ENCODE measurements around the gene RAD21L1.
"Not testable (repeated sequence)": the region's sequence is repeated elsewhere in the genome, so short reads cannot be mapped to it uniquely, and the experiment has no call there.

The RAD21L1 gene

GRCh38 chr20:1199964-1200363, 25.9 kb upstream of the RAD21L1 start:
- no peak for DNase-seq (ENCODE audit: low spot score)

DNA sequence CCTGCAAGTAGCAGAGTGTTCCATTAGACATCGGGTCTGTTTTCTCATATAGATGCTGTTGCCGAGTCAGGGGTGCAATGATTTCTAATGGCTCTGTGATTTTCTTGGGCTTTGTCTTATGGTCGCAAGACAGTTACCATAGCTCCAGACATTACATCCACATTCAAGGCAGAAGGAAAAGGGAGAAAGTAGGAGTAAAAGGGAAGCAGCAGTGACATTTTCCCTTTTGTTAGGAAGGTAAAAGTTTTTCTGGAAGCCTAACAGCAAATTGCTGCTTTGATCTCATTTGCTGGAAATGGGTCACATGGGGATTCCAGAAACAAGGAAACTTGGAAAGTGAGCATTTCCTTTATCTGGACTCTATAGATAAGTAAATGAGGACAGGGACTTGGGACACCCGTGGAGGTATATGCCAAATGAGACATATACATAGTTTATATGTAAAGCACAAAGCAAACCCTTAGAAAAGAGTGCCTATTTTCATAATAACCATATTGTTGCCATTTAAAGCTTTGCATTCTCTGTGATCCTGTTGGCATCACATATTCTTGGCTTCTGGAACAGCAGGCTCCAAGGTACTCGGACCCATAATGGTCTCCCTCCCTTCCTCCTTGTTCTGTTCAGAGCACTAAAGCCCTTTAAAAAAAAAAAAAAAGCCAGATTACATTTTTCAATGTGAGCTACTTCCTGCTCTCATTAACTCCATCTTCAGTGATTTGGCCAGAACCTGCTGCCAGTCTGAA, 22.9 kb upstream of the RAD21L1 start, which contains the start of gene C20orf202:
TSS of gene C20orf202 (plus strand) at position 693 of the 743 bp plus-strand sequence. CDS start 132 bp downstream, outside the sequence.
- no peak for DNase-seq (ENCODE audit: low spot score)

GRCh38 chr20:1203630-1204029, 22.2 kb upstream of the RAD21L1 start:
- DNase-seq (ENCODE audit: low spot score) = no peak

DNA sequence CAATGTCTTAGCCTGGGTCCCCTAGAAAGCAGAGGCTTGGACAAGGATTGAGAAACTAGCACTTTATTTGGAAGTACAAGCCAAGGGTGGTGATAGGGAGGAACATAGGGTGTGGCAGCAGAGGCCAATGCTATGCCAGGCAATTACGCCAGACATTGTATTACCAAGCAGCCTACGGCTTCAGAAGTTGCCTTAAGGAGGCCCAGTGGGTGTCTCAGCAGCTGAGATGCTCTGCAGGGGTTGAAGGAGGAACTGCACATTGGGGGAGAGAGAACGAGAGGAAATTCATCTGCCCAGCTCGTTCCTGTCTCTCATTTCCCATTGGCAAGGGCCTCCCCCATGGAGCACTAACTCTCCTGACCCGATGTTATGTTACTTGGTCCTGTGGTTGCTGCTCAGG, 21.7 kb upstream of the RAD21L1 start:
- no peak for DNase-seq (ENCODE audit: low spot score)

DNA sequence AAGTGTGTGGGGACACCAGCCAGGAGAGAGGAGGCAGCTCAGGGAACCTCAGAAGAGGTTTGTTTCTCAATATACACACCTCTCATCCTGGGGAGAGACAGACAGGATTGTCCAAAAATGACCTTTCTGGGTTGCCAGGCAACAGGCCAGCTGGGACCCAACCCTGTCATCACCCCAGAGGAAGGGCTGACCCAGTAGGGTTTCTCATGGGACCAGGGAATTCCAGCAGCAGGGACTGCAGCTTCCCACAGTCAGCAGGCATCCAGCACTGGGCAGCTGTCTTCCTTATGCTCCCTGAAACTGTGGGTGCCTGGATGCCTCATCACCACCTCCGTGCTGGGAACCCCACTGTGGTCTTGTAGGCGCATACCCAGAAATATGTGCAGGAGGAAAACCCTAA, 21.3 kb upstream of the RAD21L1 start:
- DNase-seq (ENCODE audit: low spot score) = no peak

DNA sequence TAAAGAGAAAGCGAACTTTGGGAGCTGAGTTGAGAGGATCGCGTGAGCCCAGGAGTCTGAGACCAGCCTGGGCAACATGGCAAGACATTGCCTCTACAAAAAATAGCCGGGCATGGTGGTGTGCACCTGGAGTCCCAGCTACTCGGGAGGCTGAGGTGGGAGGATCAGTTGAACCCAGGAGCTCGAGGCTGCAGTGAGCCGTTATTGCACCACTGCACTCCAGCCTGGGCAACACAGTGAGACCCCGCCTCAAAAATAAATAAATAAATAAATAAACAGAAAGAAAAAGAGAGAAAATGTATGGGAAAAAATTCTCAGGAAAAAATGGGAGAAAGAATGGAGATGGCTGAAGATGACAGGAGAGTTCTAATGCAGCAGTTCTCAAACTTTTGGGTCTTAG, 20.0 kb upstream of the RAD21L1 start:
- DNase-seq (ENCODE audit: low spot score) = no peak

DNA sequence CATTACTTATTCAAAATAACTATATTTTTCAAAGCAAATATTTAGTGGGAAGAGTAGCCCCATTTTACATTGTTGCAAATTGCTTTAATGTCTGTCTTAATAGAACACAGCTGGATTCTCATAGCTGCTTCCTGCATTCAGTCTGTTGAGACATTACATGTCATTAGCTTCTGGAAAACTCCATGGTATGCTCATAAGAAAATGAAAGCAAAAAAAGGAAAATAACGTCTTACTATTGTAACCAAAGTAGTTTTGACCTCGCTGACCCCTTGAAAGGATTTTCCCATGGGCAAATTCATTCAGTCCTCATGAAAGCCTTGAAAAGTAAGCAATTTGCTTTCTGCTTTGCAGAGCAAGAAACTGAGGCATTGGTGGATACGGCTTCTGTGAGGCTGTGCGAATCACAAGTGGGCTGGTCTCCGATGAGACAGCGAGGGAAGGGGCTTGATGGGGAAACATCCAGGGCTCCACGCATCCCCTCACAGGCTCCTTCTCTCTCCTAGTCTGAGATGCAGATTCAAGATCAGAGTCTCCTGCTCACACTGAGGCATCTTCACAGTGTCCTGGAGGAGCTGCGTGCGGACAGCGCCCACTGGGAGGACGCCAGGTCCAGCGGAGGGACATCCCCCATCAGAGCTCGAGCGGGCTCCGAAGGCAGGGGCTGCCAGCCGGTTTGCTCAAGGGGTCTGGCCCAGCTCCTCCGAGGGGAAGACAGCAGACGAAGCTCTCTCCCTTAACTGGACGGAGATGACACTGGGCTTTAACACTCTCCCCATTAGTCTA, 19.3 kb upstream of the RAD21L1 start:
- no peak for DNase-seq (ENCODE audit: low spot score)

DNA sequence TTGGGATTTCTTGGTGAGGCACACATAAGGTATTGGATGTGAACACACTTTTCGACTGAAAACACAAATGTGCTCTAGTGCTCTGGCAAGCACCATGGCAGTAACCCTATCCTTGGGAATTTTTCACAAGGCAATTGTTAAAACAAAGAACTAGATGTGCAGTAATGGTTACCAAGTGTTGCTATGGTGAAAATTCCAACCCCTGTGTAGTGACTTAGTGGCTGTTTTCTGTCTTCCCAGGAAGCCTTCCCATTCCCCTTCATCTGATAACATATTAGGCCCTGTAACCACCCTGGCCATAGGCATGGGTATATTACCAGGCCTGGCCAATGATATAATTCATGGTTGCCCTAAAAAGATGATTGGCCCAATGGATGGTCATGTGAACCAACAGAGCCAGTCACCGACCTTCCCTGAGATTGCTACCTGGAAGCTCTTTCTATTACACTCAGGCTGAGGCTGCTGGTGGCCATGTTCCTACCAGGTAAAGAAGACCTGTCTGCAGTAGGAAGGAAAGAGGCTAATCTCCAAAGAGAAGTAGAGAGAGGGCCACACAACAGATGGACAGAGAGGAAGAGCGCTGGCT, 18.5 kb upstream of the RAD21L1 start:
- DNase-seq (ENCODE audit: low spot score) = no peak

DNA sequence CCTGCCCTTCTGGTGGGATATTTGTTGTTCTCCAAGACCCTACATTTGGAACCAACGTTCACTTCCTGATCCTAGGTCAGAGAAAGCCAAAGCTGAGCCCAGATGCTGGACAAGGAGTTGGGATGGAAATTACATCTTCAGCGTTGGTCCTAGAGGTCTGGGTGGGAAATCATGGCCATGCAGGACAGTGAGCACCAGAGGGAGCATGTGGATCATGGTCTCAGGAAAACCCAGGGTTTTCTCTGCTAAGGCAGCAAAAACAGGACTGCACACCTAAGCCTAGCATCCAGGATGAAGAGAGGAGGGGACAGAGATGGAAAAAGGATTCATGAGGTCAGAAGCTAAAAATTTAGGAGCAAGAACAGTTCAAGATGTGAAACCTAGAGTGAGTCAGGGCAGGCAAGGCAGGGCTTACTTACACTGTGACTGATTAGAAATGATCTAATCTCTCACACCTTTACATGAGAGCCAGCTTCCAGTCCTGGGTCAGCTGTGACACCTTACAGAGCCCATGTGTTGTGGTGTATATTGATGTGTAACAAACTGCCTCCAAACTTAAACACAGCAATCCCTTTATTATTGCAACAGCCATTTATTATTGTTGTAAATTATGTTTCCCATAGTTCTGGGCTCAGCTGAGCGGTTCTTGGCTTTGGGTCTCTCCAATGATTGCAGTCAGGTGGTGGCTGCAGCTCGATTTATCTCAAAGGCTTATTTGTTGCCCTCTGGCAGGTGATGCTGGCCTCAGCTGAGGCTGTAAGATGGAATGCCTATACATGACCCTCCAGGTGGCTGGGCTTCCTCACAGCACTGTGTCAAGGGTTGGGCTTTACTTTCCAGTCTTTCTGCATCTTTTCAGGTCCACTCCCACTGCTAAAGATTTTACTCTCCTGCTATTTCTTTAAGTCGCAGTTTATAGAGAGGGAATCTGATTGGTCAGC, 16.1 kb upstream of the RAD21L1 start:
- DNase-seq (ENCODE audit: low spot score) = no peak

- DNase-seq (ENCODE audit: low spot score) = no peak
Observed at GRCh38 chr20:1210501-1210900, 15.3 kb upstream of the RAD21L1 start.

DNA sequence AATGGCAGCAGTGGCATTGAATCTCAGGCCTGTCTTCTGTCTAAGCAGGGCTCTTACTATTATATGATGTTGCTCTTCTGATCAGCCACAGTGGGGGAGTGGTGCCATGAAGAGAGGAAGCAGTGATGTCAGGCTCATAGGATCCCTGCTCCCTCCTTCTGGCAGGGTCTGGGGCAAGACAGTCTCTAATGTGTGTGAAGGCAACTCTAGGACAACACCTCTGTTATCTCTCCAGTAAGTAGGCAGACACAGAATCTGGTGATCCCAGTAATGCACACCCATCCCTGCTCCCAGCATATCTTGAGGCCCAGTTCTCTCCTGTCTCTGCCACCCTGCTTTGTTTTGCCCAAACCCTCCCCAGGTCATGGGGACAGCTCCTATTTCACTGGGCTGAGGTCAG, 13.8 kb upstream of the RAD21L1 start:
- no peak for DNase-seq (ENCODE audit: low spot score)

DNA sequence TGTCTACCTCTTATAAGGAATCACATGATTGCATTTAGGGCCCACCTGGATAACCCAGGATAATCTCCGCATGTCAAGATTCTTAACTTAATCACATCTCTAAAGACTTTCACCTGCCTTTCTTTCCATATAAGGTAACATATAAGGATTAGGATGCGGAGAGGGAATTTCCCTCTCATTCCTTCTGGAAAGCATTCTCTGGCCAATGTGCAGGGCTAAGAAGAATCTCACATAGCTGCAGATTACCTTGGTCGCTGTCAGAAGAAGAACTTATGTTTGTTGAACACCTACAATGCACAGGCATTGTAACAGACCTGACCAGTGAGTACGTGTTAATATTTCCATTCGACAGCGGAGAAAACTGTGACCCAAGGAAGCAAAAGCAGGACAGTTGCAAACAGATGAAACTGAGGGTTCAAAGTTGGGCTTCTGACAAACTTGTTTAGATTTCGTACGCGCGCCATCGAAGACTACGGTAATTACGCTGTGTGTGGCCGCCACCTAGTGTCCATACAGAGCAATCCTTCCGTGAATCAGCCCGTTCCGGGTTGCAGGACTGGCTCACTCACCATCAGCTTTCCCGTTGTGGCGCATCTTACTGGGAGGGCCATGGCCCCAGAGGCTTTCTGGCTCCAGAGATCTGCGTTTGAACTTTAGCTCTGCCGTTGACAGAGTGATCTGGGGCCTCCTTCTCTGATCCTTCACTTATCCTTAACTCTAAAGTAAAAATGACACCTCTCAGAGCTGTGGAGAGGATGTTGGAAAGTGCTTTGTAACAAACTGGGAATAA, 13.0 kb upstream of the RAD21L1 start:
- DNase-seq (ENCODE audit: low spot score) = peak; percentile 70

DNA sequence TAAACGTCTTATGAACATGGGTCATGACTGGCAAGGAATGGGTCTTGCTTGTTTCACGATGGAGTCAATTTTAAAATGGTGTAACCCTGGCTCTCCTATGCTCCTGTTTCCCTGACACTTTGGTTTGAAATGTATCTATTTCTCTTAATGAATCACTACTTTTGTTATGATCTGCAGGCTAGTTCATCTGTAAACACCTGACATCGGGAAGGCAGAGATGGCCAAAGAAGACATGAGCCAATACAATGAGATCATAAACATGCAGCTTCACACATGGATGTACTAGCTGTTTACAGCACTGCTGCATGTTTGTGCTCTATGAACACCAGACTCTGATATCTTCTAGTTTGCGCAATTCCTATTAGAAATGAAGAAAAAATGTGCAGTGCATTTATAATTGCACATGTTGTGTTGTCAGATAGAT, 11.0 kb upstream of the RAD21L1 start:
- DNase-seq (ENCODE audit: low spot score) = no peak

DNA sequence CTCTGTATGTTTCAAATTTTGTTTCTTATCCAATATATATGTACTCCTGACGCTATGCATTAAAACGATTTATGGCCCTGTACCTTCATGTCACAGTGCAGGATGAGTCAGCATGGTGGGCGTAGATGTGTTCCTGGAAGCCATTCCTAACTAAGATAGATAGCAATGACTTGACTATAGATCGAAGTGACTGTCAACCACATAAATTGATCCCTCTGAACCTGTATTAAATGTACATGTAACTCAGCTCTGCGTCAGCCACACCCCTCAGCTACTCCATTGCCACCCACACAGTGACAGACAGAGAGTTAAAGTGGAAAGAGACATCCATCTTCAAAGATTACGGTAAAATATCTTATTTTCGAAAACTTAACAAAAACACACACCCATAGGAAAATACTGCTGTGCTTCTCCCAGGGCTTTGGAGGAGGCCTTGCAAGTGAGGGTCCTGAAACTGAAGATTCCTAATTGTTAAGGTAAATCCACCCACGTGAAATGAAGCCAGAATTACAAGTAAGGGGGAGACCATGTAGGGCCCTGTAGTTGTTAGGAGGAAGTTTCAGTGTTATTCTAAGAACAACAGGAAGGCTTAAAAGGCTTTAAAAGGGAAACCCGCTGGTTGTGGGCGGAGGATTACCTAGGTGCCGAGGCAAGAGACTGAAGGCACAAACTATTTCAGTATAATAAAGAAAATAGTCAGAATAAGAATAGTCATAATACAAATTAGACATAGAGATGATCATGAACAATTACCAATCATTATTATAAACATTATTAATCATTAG, 10.3 kb upstream of the RAD21L1 start:
- peak; percentile 30 for DNase-seq (ENCODE audit: low spot score)

GRCh38 chr20:1216527-1217427, 9.1 kb upstream of the RAD21L1 start:
- DNase-seq (ENCODE audit: low spot score) = not testable (repeated sequence)

DNA sequence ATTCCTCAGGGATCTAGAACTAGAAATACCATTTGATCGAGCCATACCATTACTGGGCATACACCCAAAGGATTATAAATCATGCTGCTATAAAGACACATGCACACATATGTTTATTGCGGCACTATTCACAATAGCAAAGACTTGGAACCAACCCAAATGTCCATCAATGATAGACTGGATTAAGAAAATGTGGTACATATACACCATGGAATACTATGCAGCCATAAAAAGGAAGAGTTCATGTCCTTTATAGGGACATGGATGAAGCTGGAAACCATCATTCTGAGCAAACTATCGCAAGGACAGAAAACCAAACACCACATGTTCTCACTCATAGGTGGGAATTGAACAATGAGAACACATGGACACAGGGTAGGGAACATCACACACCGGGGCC, 3.1 kb upstream of the RAD21L1 start:
- DNase-seq (ENCODE audit: low spot score) = not testable (repeated sequence)

- DNase-seq (ENCODE audit: low spot score) = peak; percentile 4
Observed at GRCh38 chr20:1224205-1224890, 1.5 kb upstream of the RAD21L1 start.

DNA sequence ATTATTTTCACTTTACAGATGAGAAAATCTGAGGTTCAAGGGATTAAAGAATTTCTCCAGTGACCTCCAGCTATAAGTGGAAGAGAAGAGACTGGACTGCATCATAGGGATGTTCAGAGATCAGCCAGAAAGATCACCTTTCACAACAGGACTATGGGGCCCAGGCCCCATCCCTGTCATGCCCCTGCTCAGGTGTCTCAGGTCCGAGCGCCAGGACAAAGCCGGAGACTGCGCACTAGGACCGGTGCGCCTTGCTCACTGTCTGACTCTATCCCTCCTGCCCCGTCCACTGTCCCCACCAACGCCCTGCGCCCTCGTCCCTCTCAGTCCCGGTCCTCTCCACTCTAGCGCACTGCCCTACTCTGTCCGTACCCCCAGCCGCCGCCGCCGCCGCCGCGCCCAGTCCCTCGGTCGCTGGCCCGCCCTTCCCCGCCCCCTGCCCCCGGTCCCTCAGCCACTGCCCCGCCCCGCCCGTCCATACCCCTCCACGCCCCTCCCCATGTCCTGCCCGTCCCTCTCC, 521 bp upstream of the RAD21L1 start:
- DNase-seq (ENCODE audit: low spot score) = no peak

Measured in CD4-positive, alpha-beta T cell treated with Interleukin-2 at 100 ng/mL for 4 hours (primary cell).